ENCODE data around the gene PITPNC1.

Gene PITPNC1

DNA sequence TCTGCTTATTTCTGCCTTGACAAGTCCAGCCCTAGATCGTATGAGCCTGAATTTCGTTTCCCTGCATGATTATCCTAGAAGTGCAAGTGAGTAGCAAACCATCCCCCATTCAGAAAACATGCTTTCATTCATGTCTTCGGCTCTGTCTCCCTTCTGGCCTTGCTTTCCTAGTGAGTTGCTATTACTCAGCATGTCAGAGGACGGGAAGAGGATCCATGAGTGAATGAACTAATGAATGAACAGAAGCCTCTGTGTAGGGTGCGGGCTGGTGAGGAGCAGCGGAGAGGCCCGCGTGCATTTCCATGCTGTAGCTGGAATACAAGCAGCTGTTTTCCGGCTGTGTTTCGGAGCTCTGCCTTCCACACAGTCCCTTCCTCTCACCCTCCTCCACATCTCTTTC lies 184.9 kb downstream of the PITPNC1 start:
- Histone ChIP-seq H3K9me3 (ENCODE audit: low read length) (no peaks in the 10 kb centered on the region), H2AFZ (ENCODE audit: low read length) (no peak overlapping the region), H3K27me3 (ENCODE audit: insufficient read depth, low read length) (no peaks in the 10 kb centered on the region; the same call in 1 of the 2 replicates), H3K27ac (ENCODE audit: low read depth, low read length, poor library complexity, severe bottlenecking) (no peak overlapping the region), H3K36me3 (ENCODE audit: insufficient read depth, low read length) (no peaks in the 10 kb centered on the region), H3K9me2 (ENCODE audit: low read depth, low read length) (no peaks in the 10 kb centered on the region), H4K20me1 (ENCODE audit: insufficient read depth, low read length) (no peaks in the 10 kb centered on the region), H3K4me1 (ENCODE audit: insufficient read depth, low read length, severe bottlenecking) (no peaks in the 10 kb centered on the region), H3F3A (ENCODE audit: insufficient read depth, low read length) (no peaks in the 10 kb centered on the region), H3K79me2 (ENCODE audit: insufficient read depth, low read length) (no peaks in the 10 kb centered on the region), H3K9ac (ENCODE audit: low read length) (no peak overlapping the region), H3K4me3 (ENCODE audit: low read depth, low read length, poor library complexity, severe bottlenecking) (no peak overlapping the region), H3K4me2 (ENCODE audit: low read length) (no peak overlapping the region)
- TF ChIP-seq EZH2 (IDR thresholded peaks at IDR 0.05; ENCODE audit: borderline replicate concordance, low read length), result no peak
- TF ChIP-seq, protein P1, sequence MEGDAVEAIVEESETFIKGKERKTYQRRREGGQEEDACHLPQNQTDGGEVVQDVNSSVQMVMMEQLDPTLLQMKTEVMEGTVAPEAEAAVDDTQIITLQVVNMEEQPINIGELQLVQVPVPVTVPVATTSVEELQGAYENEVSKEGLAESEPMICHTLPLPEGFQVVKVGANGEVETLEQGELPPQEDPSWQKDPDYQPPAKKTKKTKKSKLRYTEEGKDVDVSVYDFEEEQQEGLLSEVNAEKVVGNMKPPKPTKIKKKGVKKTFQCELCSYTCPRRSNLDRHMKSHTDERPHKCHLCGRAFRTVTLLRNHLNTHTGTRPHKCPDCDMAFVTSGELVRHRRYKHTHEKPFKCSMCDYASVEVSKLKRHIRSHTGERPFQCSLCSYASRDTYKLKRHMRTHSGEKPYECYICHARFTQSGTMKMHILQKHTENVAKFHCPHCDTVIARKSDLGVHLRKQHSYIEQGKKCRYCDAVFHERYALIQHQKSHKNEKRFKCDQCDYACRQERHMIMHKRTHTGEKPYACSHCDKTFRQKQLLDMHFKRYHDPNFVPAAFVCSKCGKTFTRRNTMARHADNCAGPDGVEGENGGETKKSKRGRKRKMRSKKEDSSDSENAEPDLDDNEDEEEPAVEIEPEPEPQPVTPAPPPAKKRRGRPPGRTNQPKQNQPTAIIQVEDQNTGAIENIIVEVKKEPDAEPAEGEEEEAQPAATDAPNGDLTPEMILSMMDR (IDR thresholded peaks at IDR 0.05; ENCODE audit: low read length), result no peak

DNA sequence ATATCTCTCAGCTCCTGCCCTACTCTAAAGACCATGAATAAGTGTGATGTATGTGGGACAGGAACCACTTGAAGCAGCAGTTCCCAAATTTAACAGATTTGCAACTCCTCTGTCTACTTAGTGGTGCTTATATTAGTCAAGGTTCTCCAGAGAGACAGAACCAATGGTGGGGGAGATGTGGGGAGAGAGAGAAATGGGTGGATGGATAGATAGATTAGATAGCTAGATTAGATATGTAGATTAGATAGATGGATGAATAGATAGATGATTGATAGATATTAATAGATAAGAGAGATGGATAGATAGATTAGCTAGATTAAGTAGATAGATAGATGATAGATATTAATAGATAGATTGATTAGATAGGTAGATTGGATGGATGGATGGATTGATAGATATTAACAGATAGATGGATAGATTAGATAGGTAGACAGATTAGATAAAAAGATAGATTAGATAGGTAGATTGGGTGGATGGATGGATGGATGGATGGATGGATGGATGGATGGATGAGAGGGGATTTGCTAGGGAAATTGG lies 186.7 kb downstream of the PITPNC1 start:
- H3K27ac ChIP-seq (ENCODE audit: low read depth, low read length, poor library complexity, severe bottlenecking), result no peak overlapping the region
- H3K27me3 ChIP-seq (ENCODE audit: insufficient read depth, low read length), result no peaks in the 10 kb centered on the region
- TF ChIP-seq, protein P1 (IDR thresholded peaks at IDR 0.05; ENCODE audit: low read length), result no peak
- TF ChIP-seq EZH2 (IDR thresholded peaks at IDR 0.05; ENCODE audit: borderline replicate concordance, low read length), result no peak
- H3K4me2 ChIP-seq (ENCODE audit: low read length), result no peak overlapping the region
- no peaks in the 10 kb centered on the region for H4K20me1 ChIP-seq (ENCODE audit: insufficient read depth, low read length)
- H2AFZ ChIP-seq (ENCODE audit: low read length), result no peak overlapping the region
- no peaks in the 10 kb centered on the region for H3F3A ChIP-seq (ENCODE audit: insufficient read depth, low read length)
- H3K4me3 ChIP-seq (ENCODE audit: low read depth, low read length, poor library complexity, severe bottlenecking), result no peak overlapping the region
- H3K9ac ChIP-seq (ENCODE audit: low read length), result no peak overlapping the region
- H3K79me2 ChIP-seq (ENCODE audit: insufficient read depth, low read length), result no peaks in the 10 kb centered on the region
- no peaks in the 10 kb centered on the region for H3K36me3 ChIP-seq (ENCODE audit: insufficient read depth, low read length)
- H3K4me1 ChIP-seq (ENCODE audit: insufficient read depth, low read length, severe bottlenecking), result no peaks in the 10 kb centered on the region
- H3K9me3 ChIP-seq (ENCODE audit: low read length), result no peaks in the 10 kb centered on the region
- no peaks in the 10 kb centered on the region for H3K9me2 ChIP-seq (ENCODE audit: low read depth, low read length)

DNA sequence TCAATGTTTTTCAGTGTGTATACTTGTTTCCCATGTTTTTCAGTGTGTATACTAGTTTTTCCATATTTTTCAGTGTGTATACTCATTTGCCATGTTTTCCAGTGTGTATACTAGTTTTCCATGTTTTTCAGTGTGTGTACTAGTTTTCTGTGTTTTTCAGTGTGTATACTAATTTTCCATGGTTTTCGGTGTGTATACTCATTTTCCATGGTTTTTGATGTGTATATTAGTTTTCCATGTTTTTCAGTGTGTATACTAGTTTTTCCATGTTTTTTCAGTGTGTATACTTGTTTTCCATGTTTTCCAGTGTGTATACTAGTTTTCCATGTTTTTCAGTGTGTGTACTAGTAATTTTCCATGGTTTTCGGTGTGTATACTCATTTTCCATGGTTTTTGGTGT lies 188.0 kb downstream of the PITPNC1 start:
- Histone ChIP-seq H3K27ac (ENCODE audit: low read depth, low read length, poor library complexity, severe bottlenecking) (no peak overlapping the region), H3F3A (ENCODE audit: insufficient read depth, low read length) (no peaks in the 10 kb centered on the region), H2AFZ (ENCODE audit: low read length) (no peak overlapping the region), H3K79me2 (ENCODE audit: insufficient read depth, low read length) (no peaks in the 10 kb centered on the region), H3K9me3 (ENCODE audit: low read length) (no peaks in the 10 kb centered on the region), H3K9ac (ENCODE audit: low read length) (no peak overlapping the region), H3K9me2 (ENCODE audit: low read depth, low read length) (no peaks in the 10 kb centered on the region), H3K36me3 (ENCODE audit: insufficient read depth, low read length) (no peaks in the 10 kb centered on the region), H3K4me1 (ENCODE audit: insufficient read depth, low read length, severe bottlenecking) (no peaks in the 10 kb centered on the region), H4K20me1 (ENCODE audit: insufficient read depth, low read length) (no peaks in the 10 kb centered on the region), H3K4me3 (ENCODE audit: low read depth, low read length, poor library complexity, severe bottlenecking) (no peak overlapping the region), H3K4me2 (ENCODE audit: low read length) (no peak overlapping the region), H3K27me3 (ENCODE audit: insufficient read depth, low read length) (no peaks in the 10 kb centered on the region)
- TF ChIP-seq, protein P1 (IDR thresholded peaks at IDR 0.05; ENCODE audit: low read length), result no peak
- TF ChIP-seq EZH2 (IDR thresholded peaks at IDR 0.05; ENCODE audit: borderline replicate concordance, low read length), result no peak

Measured in OCI-LY1 (cell line).